Urinary bladder (tissue), 2 donors: ENCODE measurements around the gene TEX48. TPM values are rescaled to one million over a fixed set of nuclear protein-coding genes. Genes with fewer than 3 reads are reported as not detected.

Experiments used
- polyA plus RNA-seq: library from polyadenylated mRNA; stranded (reverse); fragments of 200-250 nt; gene quantifications from one replicate; pipeline ENCODE4 v1.2.3, GENCODE V29; 2013
- total RNA-seq: library from RNA; depleted of rRNA; stranded (reverse); fragments of >200 nt; gene quantifications from one replicate; pipeline ENCODE4 v1.2.3, GENCODE V29; 2014
- donor health status: healthy.

Gene TEX48
- total and polyA plus RNA-seq, 2 donors, result not detected

Other genes with a start within 250 kb of the TEX48 start
- 2.4 TPM for gene WHRN, start 176.7 kb downstream of the TEX48 start, total RNA-seq
- gene WHRN, start 176.7 kb downstream of the TEX48 start, polyA plus RNA-seq, result 12.1 TPM
- 127 TPM for gene ATP6V1G1, start 94.4 kb downstream of the TEX48 start, total RNA-seq
- 133 TPM for gene ATP6V1G1, start 94.4 kb downstream of the TEX48 start, polyA plus RNA-seq
- gene TMEM268, start 70.9 kb downstream of the TEX48 start, total RNA-seq, result 6.9 TPM
- gene TMEM268, start 70.9 kb downstream of the TEX48 start, polyA plus RNA-seq, result 11.6 TPM
- not detected for gene TEX53, start 24.4 kb downstream of the TEX48 start, total RNA-seq
- gene TEX53, start 24.4 kb downstream of the TEX48 start, polyA plus RNA-seq, result not detected
- 8.8 TPM for gene TNFSF15, start 123.8 kb upstream of the TEX48 start, total RNA-seq
- 0.92 TPM for gene TNFSF15, start 123.8 kb upstream of the TEX48 start, polyA plus RNA-seq
- gene TNFSF8, start 248.4 kb upstream of the TEX48 start, total RNA-seq, result 2.3 TPM
- gene TNFSF8, start 248.4 kb upstream of the TEX48 start, polyA plus RNA-seq, result 1.4 TPM